SKM-1 (cell line): Measurements from ENCODE around the gene TPCN2.

Experiments
- DNase-seq: peaks from one replicate; lab custom pipeline; 2025; ENCODE audit not compliant: unreplicated experiment; lab: John Stamatoyannopoulos, UW

The TPCN2 gene

DNA sequence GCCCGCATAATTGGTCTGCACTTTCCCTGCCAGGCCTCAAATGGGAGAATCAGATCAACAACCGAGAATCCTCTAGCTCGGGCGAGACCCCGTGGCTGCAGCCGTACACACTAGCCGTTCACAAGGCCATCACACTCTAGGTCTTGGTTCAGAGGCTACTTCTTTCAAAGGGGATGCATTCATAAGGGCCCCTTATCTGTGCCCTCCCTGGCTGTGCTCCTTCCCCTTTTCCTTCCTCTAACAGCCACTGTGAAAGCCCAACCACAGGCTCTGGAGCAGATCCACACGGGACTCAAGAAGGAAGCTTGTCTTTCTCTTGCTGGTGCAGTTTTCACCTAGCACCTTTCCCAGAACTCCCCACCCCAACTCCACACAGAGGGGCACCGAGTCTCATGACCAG, 131.5 kb downstream of the TPCN2 start:
- DNase-seq, result no peak

GRCh38 chr11:69180726-69181125, 132.0 kb downstream of the TPCN2 start:
- no peak for DNase-seq

DNA sequence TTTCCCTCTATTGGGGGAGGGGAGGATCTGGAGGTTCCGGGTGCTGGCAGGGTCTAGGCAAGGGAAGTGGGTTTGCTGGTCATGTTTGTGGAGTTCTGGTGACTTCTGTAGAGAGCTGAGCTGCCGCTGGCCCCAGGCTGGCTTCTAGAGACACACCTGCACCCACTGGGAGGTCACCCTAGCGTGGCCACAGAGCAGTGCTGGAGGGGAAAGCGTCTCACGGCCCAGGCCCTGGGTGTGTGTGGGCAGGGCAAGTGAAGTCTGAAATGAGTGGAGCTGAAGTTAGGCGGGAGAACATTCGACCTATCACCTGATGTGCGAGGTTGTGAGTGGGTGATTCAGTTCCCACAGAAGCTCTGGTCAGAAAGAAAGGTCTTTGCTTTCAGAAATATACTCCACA, 134.9 kb downstream of the TPCN2 start:
- no peak for DNase-seq
